Endodermal cell (in vitro differentiated cells): ENCODE results near the gene TDRD9. TPM values are rescaled to one million over a fixed set of nuclear protein-coding genes. Genes with fewer than 3 reads are reported as not detected.

Source experiments
- DNase-seq: peaks from one replicate; pipeline ENCODE4 v3.0.0-alpha.2; 2017
- H3K27ac ChIP-seq: 2 replicates; pipeline ENCODE4 v1.5.1; 2013; ENCODE audit warnings: mild to moderate bottlenecking, low read depth, low read length, moderate library complexity
- H3K27me3 ChIP-seq: 2 replicates; pipeline ENCODE4 v1.6.1; 2013; ENCODE audit warnings: mild to moderate bottlenecking, low read length, moderate library complexity; ENCODE audit not compliant: insufficient read depth, control insufficient read depth, poor library complexity, severe bottlenecking
- H3K36me3 ChIP-seq: 2 replicates; pipeline ENCODE4 v1.7.0; 2013; ENCODE audit warnings: mild to moderate bottlenecking, low read length, moderate library complexity; ENCODE audit not compliant: control insufficient read depth, insufficient read depth
- H3K4me1 ChIP-seq: one replicate; pipeline ENCODE4 v1.7.0; 2013; ENCODE audit warnings: low read length; ENCODE audit not compliant: control insufficient read depth, insufficient read depth
- H3K4me3 ChIP-seq: 2 replicates; pipeline ENCODE4 v1.5.1; 2013; ENCODE audit warnings: mild to moderate bottlenecking, low read length, moderate library complexity
- H3K9ac ChIP-seq: 2 replicates; pipeline ENCODE4 v1.6.1; 2013; ENCODE audit warnings: mild to moderate bottlenecking, low read length, moderate library complexity; ENCODE audit not compliant: poor library complexity, severe bottlenecking; ENCODE audit errors: extremely low read depth
- H3K9me3 ChIP-seq: 2 replicates; pipeline ENCODE4 v1.6.1; 2013; ENCODE audit warnings: mild to moderate bottlenecking, low read length, moderate library complexity; ENCODE audit not compliant: control insufficient read depth
- H3K27ac Mint-ChIP-seq: 2 replicates; pipeline ENCODE4 v1.8.0; 2020; ENCODE audit warnings: mixed read lengths
- H3K27me3 Mint-ChIP-seq: 2 replicates; pipeline ENCODE4 v1.8.0; 2021; ENCODE audit warnings: mild to moderate bottlenecking, mixed read lengths; ENCODE audit not compliant: insufficient read depth
- H3K36me3 Mint-ChIP-seq: 2 replicates; pipeline ENCODE4 v1.8.0; 2020; ENCODE audit warnings: low read depth, mixed read lengths
- H3K4me1 Mint-ChIP-seq: 2 replicates; pipeline ENCODE4 v1.8.0; 2020; ENCODE audit warnings: mixed read lengths
- H3K4me3 Mint-ChIP-seq: 2 replicates; pipeline ENCODE4 v1.8.0; 2020; ENCODE audit warnings: mild to moderate bottlenecking, moderate library complexity, mixed read lengths
- H3K9me3 Mint-ChIP-seq: 2 replicates; pipeline ENCODE4 v1.8.0; 2020; ENCODE audit warnings: mild to moderate bottlenecking, mixed read lengths
- CTCF ChIP-seq: fragments of 200-600 bp; sonication (generic); conservative IDR thresholded peaks from 2 replicates; pipeline ENCODE4 v1.5.0; 2021; ENCODE audit warnings: antibody characterized with exemption, mild to moderate bottlenecking
- WGBS, 2 experiments: methylation state at CpG; one replicate each; pipeline versions ENCODE4 v1.1.5 to v1.1.7; 2013; ENCODE audit warnings: missing lambda C conversion rate in 2 of 2, mixed read lengths in 1 of 2; ENCODE audit not compliant: insufficient coverage in 1 of 2, insufficient read length in 1 of 2; 5-methylcytosine and 5-hydroxymethylcytosine counted together
- total RNA-seq, 2 donors: library from RNA; stranded (reverse); fragmentation: NEBNext Ultra II Directional in 1 of 2; extraction: Animal tissue kit (Norgen Biotek cat#: 25700) in 1 of 2; gene quantifications; 2 replicates in 1 of 2; 3 replicates in 1 of 2; pipeline ENCODE4 v1.2.1, GENCODE V29; 2021

The TDRD9 gene
- total RNA-seq, 2 donors from 2014 or later, result not detected

GRCh38 chr14:103908580-103908979, 19.7 kb upstream of the TDRD9 start:
- no peaks in the 10 kb centered on the region for H3K27me3 ChIP-seq
- H3K36me3 Mint-ChIP-seq, result peaks cover 15% of the 10 kb centered on the region
- H3K4me3 ChIP-seq, result no peak overlapping the region
- no peak for DNase-seq
- WGBS, 2 experiments, result 96% methylated on average over 4 of the region's 4 CpGs; no CpG with 5 or more reads in 1 of the 2 experiments
- no peaks in the 10 kb centered on the region for H3K4me1 ChIP-seq
- H3K36me3 ChIP-seq, result peaks cover 18% of the 10 kb centered on the region
- H3K4me3 Mint-ChIP-seq, result no peak overlapping the region
- TF ChIP-seq CTCF, result no peak
- H3K9me3 ChIP-seq, result no peaks in the 10 kb centered on the region
- H3K4me1 Mint-ChIP-seq, result peaks cover 6% of the 10 kb centered on the region
- no peaks in the 10 kb centered on the region for H3K27me3 Mint-ChIP-seq
- no peak overlapping the region for H3K27ac Mint-ChIP-seq
- no peaks in the 10 kb centered on the region for H3K9me3 Mint-ChIP-seq
- H3K27ac ChIP-seq, result no peak overlapping the region
- H3K9ac ChIP-seq, result no peak overlapping the region

GRCh38 chr14:103909531-103910261, 18.6 kb upstream of the TDRD9 start:
- peaks cover 28% of the 10 kb centered on the region for H3K36me3 ChIP-seq
- TF ChIP-seq CTCF, result no peak
- Mint-ChIP-seq H3K27me3 (no peaks in the 10 kb centered on the region), H3K9me3 (no peaks in the 10 kb centered on the region), H3K4me3 (peak overlapping the region; percentile 20), H3K4me1 (peaks cover 6% of the 10 kb centered on the region), H3K27ac (no peak overlapping the region), H3K36me3 (peaks cover 20% of the 10 kb centered on the region)
- no peaks in the 10 kb centered on the region for H3K4me1 ChIP-seq
- H3K9me3 ChIP-seq, result no peaks in the 10 kb centered on the region
- H3K4me3 ChIP-seq, result no peak overlapping the region
- no peaks in the 10 kb centered on the region for H3K27me3 ChIP-seq
- no peak for DNase-seq
- H3K9ac ChIP-seq, result no peak overlapping the region
- WGBS, 2 experiments, result 90 to 91% methylated on average over 26 of the region's 26 CpGs
- H3K27ac ChIP-seq, result no peak overlapping the region

GRCh38 chr14:103910262-103910935, 17.9 kb upstream of the TDRD9 start:
- Mint-ChIP-seq H3K27ac (no peak overlapping the region), H3K4me1 (peaks cover 6% of the 10 kb centered on the region), H3K4me3 (peak overlapping the region; percentile 20), H3K9me3 (no peaks in the 10 kb centered on the region), H3K36me3 (peaks cover 25% of the 10 kb centered on the region), H3K27me3 (no peaks in the 10 kb centered on the region)
- Histone ChIP-seq H3K27ac (no peak overlapping the region), H3K4me3 (no peak overlapping the region), H3K4me1 (no peaks in the 10 kb centered on the region), H3K9me3 (no peaks in the 10 kb centered on the region), H3K36me3 (peaks cover 32% of the 10 kb centered on the region), H3K9ac (no peak overlapping the region), H3K27me3 (no peaks in the 10 kb centered on the region)
- peak; percentile 93 for TF ChIP-seq CTCF
- DNase-seq, result peak; percentile 97
- WGBS, 2 experiments, result 24 to 38% methylated on average over 9 to 20 of the region's 20 CpGs
